Mesenteric fat pad (tissue), 1 donor: ENCODE data around the gene EXOC6. TPM values are rescaled to one million over a fixed set of nuclear protein-coding genes. Genes with fewer than 3 reads are reported as not detected.
"Not testable (repeated sequence)": the region's sequence is repeated elsewhere in the genome, so short reads cannot be mapped to it uniquely, and the experiment has no call there.

ENCODE experiments used
- DNase-seq: peaks from one replicate; pipeline ENCODE4 v3.0.0-alpha.2; 2020; ENCODE audit warnings: low spot score
- total RNA-seq: library from RNA; stranded (reverse); fragmentation: NEBNext Ultra II Directional; extraction: Animal tissue kit (Norgen Biotek cat#: 25700); gene quantifications from one replicate; pipeline ENCODE4 v1.2.1, GENCODE V29; 2021
- donor health status: DM: yes; HTN: yes; CAD: no.

The EXOC6 gene
- total RNA-seq, 1 donor from 2014 or later = 12.3 TPM

DNA sequence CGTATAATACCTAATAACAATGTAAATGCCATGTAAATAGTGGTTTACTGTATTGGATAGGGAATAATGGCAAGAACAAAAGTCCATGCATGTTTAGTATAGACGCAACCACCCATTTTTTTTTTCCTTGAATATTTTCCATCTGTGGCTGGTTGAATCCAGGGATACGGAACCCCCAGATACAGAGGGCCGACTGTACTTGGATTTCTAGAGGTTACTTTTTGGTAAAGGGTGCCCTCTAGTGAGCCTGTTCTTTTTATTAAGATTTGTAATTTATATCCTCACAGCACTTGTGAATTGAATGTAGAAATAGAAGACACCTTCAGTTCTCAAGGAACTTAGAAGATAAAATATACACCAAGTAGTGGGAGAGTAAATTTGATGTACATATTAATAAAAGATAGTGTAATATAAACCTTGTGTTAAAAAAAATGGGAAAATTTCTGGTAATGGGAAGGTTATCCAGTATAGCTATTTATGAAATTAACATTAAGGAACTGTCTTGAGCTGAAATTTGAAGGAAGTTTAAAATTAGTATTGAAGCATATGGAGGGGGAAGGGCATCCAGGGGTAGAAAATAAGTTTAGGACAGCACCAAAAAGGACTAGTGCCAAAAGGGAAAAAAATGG is 32.0 kb downstream of the EXOC6 start:
- DNase-seq = no peak

DNA sequence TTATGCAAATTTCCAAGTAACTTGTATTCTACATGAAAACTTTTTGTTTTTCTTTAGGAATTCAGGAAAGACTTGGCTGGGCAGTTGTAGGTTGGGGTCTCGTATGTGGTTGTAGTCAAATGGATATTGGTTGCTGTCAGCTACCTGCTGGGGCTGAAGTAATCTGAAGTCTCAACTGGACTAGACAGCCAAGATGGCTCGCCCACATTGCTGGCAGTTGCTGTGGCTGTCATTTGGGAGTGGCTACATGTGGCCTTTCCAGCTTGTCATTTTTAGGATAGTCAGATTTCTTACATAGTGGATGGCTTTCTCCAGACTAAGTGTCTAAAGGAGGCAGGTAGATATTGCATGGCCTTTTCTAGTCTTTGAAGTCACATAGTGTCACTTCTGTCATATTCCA is 32.6 kb downstream of the EXOC6 start:
- no peak for DNase-seq

DNA sequence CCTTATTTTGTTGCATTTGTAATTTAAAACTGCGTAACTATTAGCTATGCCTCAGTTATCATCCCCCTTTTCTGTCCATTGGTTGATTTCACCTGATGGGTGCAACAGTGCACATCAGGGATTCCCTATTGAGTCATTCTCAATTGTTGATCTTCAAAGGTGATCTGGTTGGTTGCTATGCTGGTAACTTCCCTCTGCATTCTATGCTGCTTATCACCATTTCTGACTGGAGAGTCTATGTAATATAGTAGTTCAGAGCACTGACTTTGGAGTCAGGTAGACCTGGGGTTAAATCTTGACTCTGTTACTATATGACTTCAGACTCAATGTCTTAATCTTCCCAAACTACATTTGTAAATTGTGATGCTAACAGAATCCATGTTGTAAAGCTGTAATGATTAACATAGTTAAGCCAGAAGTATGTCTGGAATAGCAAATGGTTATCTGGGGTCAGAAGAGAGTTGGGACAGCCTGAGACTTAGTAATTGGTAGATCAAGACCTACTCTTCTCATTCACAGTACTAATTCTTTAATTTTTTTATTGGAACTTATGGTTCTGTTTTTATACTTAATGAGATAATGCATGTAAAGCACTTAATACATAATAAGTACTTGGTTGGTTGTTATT is 38.1 kb downstream of the EXOC6 start:
- DNase-seq = no peak

DNA sequence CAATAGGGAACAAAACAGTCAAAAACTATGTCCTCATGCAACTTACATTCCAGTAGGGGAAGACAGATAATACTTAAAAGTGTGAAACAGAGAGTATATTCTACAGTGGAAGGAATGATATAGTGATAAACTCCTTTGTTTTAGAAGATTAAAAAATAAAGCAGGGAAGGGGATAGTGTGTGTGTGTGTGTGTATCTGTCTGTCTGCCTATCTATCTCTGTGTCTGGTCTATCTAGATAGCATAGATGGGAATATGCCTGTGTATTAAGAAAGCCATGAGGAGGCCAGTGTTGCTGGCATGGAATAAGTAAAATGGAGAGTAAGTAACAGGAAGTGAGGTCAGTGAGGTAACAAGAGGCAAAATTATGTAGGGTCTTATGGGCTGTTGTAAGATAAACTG is 42.2 kb downstream of the EXOC6 start:
- no peak for DNase-seq

DNA sequence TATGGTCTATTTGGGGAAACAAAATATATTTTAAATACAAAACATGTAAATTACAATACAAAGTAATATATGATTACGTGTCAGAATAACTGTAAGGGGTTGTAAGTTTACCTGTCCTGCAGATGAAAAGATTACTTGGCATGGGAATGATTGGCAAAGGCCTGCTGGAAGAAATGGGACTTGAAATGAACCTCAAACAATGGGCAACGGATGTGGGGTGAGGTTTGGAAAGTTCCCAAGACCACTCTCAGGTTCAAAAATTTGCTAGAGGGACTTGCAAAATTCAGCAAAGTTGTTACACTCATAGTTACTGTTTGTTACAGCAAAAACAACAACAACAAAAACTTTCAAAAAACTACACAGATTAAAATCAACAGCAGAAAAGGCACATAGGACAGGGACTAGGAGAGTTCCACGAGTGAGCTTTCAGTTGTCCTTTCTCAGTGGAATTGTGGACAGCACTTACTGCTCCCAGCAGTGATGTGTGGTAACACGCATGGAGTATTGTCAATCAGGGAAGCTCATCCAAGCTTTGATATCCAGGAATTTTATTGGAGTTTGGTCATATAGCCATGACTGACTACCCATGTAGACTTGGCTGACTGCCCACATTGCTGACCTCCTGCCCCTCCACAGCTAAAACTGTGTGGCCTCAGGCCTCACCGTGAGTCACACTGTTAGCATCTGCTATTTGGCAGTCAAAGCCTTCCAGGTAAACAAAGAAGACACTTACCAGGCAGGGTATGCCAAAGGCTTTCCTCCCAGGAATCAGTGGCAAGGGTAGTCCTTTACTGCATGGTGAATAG is 43.8 kb downstream of the EXOC6 start:
- no peak for DNase-seq

DNA sequence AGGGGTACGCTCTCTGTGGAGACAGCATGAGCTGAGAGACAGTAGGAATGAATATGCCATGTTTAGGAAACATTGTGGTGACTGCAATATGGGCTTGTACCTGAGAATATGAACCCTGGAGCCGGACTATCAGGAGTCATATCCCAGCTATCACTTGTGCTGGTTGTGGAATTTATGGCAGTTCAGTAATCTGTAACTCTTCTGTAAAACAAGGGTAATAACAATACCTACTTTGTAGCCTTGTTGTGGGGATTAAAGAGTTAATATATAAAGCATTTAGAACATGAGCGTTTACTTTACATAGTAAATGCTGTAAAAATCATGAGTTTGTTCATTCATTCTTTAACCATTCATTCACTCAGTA is 44.4 kb downstream of the EXOC6 start:
- no peak for DNase-seq

DNA sequence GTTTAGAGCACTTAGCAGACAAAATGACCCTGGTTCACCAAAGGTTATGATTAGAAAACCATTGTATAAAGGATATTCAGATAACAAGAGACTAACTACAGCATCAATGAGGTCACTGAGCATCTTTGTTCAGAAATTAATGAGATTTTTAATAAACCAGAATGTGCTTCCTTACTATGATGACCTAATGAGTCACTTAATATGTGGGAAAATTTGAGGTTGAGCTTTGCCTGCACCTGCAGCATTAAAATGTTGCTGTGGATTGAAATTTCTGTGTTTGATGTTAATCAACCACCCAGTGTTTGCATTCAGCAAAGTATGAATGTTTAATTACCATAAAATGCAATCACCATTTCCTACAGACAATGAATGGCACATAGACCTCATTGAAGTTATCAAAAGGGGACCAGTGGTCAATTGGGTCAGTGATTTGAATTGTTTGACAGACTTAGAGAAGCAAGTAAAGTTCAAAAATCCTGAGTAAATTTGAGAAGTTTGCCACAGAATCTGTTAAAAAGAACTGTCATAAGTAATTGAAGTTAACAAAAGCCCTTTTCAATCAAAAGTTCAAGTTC is 45.8 kb downstream of the EXOC6 start:
- DNase-seq = no peak

DNA sequence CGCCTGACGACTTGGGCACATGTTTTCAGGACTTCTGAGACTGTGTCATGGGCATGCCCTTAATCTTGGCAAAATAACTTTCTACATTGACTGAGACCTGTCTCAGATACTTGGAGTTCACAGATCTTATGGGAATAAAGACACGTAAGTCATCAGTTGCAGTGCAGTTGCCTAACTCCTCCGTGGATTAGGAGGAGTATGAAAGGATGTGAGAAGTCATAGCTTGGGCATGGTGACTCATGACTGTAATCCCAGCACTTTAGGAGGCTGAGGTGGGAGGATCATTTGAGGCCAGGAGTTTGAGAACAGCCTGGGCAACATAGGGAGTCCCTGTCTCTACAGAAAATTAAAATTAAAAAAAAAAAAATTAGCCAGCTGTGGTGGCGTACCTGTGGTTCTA is 49.6 kb downstream of the EXOC6 start:
- DNase-seq = no peak

DNA sequence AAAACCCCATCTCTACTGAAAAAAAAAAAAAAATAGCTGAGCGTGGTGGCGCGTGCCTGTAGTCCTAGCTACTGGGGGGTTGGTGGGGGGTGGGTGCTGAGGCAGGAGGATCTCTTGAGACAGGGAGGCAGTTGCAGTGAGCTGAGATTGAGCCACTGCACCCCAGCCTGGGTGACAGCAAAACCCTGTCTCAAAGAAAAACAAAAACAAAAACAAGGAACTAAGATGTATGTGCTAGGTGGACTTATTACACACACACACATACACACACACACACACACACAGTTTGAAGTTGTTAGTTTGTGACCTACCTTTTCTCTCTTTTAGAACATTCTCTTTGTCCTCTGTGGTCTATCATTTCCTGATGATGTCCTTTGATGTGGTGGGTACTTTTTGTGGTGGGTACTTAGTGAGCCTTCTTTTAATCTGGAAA is 53.5 kb downstream of the EXOC6 start:
- no peak for DNase-seq

DNA sequence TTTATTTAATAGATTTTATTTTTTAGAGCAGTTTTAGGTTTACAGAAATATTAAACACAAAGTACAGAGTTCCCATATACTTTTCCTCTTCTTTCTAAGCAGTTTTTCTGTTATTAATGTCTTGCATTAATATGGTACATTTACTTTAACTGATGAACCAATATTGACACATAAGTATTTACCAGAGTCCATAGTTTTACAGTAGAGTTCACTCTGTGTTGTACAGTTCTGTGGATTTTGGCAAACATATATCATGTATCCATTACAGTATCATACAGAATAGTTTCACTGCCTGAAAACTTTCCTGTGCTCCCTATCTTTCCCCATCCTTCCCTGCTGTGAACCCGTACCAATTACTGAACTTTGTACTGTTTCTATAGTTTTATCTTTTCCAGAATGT is 55.3 kb downstream of the EXOC6 start:
- no peak for DNase-seq

DNA sequence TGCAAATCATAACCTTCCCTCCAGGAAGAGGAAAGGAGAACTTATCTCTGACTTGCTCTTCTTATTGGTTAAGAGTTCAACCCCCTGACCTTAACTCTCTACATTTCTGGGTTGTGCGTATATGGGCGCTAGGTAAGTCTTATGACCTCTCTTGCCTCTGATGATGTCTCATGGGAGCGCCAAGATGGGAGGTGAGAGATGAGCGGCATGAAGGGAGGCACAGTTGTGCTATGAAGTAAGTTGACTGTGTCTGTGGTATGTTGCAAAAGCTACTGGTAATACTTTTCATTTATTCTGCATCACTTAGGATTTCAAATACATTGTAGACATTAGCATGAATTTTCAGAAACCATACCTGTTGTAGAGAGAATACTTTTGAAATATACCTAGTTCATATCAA is 59.0 kb downstream of the EXOC6 start:
- no peak for DNase-seq

DNA sequence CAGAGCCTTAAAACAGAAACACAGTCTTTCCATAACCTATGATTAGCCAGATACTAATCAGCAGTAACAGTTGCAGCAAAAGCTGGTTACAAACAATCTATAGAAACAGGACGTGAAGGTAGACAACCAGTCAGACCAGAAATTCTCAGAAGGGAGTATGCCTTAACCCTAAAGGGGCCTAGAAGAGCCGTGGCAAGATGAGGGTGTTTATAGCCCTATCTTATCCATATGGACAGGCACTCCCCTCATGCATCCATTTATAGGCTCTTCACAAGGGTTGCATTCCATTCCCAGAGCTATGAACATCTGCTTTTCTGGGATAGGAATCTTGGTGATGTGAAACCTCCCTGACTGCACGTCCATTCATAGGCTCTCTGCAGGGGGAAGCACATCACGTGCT is 64.3 kb downstream of the EXOC6 start:
- not testable (repeated sequence) for DNase-seq

DNA sequence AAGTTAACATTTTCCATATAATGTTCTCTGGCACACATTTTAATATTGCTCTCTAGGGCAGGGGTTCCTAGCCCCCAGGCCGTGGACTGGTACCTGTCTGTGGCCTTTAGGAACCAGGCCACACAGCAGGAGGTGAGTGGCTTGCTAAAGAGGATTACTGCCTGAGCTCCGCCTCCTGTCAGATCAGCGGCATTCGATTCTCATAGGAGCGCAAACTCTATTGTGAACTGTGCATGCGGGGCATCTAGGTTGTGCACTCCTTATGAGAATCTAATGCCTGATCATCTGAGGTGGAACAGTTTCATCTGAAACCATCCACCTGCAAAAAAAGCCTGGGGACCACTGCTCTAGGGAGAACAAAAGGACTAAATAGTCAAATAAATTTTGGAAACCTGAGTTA is 65.7 kb downstream of the EXOC6 start:
- no peak for DNase-seq

DNA sequence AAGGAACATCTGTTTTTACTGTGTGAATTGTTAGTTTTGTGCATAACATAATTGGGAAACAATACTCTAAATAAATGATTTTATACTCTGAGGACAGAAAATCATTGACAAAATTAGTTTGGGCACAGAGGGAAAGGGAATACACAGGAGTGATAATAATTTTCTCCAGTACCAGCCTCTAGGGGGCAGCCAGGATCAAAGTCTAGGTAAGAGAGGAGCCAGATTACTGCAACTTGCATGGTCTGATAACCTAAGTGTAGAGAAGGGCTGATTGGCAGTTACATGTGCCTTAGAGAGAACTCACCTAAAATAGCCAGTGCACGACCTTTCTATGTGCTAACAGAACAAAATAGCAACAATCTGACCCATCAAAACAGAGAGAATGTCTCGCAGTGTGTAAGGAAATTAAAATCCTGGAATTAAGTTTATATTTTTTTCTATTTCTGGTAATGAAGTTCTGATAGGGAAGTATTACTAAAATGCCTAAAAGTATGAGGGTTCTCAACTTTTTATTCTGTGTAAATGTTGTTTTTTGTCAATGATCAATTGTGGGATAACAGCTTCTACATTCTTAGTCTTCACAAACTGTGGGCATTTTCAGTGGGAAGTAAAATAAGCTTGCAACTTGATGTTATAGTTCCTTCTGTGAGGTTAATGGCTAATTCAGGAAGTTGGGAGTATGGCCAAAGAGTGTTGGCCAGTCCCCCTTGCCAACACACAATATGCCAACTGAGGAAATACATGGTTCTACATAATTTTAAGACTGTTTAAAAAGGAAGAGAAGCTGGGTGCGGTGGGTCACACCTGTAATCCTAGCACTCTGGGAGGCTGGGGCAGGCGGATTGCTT is 66.4 kb downstream of the EXOC6 start:
- DNase-seq = no peak

DNA sequence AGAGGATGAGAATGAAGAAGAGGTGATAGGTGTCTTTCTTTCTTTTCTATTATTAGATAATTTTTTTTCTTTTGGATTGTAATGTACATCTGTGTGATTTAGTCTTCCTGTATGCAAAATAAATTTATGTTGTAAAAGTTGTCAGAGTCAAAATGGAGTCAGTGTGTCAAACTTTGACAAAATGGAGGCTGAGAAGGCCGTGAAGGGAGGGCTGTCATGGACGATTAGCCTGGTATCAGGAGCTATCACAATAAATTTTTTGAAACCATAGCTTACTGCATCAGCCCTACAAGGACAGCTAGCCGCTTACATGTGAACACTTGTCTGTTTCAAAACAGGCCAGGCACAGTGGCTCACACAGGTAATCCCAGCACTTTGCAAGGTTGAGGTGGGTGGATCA is 67.6 kb downstream of the EXOC6 start:
- no peak for DNase-seq

DNA sequence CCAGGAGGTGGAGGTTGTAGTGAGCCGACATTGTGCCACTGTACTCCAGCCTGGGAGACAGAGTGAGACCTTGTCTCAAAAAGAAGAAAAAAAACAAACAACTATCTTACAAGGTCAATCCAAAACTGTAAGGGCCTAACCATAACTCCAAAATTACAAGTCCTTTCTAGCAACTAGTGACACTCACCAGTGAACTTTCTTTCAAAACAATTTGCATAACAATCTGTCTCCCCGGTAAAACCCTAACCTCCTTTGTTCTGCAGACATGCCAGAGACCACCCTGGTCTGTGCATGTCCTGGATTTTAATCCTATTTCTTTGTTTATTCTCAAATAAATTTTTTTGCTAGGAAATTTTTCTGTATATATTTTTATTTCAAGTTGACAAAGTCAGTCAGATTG is 68.1 kb downstream of the EXOC6 start:
- no peak for DNase-seq

DNA sequence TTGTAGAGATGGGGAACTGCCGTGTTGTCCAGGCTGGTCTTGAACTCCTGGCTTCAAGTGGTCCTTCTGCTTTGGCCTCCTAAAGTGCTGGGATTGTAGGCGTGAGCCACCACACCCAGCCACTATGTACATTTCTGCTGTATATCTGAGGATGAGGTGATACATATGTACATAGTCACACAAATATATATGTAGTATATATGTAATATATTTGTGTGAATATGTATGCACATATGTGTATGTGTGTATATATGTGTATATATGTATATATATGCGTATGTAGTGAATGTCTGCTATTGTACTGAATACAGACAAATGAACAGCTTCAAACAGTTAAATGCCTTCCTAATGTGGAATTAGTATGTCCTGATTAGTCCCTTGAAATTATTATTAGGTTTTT is 70.3 kb downstream of the EXOC6 start:
- no peak for DNase-seq

DNA sequence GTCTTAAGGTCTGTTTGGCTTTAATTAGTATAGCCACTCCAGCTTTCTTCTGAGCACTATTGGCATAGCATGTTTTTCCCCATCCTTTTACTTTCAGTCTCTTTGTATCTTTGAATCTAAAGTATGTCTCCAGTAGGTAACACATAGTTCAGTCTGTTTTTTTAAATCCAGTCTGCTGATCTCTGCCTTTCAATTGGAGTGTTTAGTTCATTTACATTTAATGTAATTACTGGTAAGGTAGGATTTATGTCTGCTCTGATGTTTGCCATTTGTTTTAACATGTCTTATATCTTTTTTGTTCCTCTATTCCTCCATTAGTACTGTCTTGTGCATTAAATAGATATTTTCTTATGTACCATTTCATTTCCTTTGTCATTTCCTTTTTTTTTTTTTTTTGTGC is 72.5 kb downstream of the EXOC6 start:
- no peak for DNase-seq

DNA sequence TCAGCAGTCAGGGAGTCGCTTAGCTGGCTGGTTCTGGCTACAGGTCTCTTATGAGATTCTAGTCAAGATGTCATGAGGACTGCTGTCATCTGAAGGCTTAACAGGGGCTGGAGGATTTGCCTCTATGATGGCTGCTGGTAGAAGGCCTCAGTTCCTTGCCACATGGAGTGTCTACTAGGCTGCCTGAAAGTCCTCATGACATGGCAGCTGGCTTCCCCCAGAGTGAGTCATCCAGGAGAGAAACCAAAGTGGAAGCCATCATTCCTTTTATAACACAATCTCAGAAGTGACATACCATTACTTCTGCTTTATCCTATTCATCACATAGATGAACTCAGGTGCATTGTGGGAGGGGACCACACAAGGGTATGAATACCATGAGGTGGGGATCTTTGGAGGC is 75.1 kb downstream of the EXOC6 start:
- no peak for DNase-seq

DNA sequence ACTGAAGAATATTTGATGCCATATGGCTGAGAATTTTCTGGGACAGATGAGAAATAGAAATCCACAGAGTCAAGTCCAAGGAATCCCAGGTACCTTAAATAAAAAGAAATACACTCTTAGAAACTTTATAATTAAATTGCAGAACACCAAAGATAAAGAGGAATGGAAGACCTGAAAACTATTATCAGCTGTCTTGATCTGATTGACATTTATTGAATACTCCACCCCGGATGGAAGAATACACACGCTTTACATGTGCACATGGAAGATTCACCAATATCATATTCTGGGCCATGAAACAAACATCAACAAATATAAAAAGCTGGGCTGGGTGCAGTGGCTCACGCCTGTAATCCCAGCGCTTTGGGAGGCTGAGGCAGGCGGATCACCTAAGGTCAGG is 81.6 kb downstream of the EXOC6 start:
- DNase-seq = no peak

DNA sequence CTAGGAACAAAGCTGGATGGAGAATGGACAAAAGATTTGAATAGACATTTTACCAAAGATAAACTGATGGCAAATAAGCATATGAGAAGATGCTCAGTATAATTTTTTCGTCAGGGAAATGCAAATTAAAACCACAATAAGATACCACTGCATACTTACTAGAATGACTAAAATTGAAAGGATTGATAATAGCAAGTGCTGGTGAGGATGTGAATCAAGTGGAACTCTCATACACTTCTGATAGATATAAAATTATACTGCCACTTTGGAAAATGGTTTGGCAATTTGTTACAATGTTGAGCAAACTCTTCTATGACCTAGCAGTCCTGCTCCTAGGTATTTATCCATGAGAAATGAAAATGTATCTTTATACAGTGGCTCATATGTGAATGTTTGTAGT is 83.3 kb downstream of the EXOC6 start:
- no peak for DNase-seq
